Transverse colon (tissue), 4 donors: ENCODE measurements around the gene ZNF407. TPM values are rescaled to one million over a fixed set of nuclear protein-coding genes. Genes with fewer than 3 reads are reported as not detected.

Experiments used
- DNase-seq: peaks from one replicate; pipeline ENCODE4 v3.0.0-alpha.2; 2019
- H3K27ac ChIP-seq, 4 donors: fragments of 200-600 bp; sonication (generic); 2 replicates each; pipeline ENCODE4 v1.5.1; 2016 to 2018; ENCODE audit warnings: inconsistent platforms in 4 of 4
- H3K27me3 ChIP-seq: fragments of 200-600 bp; sonication (generic); 2 replicates; pipeline ENCODE4 v1.5.1; 2017; ENCODE audit warnings: inconsistent platforms
- H3K36me3 ChIP-seq, 4 donors: fragments of 200-600 bp; sonication (generic); 2 replicates each; pipeline ENCODE4 v1.5.1; 2017 to 2019; ENCODE audit warnings: inconsistent platforms in 4 of 4
- H3K4me1 ChIP-seq, 4 donors: fragments of 200-600 bp; sonication (generic); 2 replicates each; pipeline ENCODE4 v1.5.1; 2017 to 2020; ENCODE audit warnings: inconsistent platforms in 4 of 4
- H3K4me3 ChIP-seq, 4 donors: fragments of 200-600 bp; sonication (generic); 1 replicate in 1 of 4; 2 replicates in 3 of 4; pipeline versions ENCODE4 v1.5.1 to v1.6.1; 2017 to 2019; ENCODE audit warnings: inconsistent platforms in 4 of 4
- H3K9me3 ChIP-seq, 2 donors: fragments of 200-600 bp; sonication (generic); 2 replicates each; pipeline ENCODE4 v1.5.1; 2017 to 2019; ENCODE audit warnings: inconsistent platforms in 2 of 2
- CTCF ChIP-seq, 5 experiments: fragments of 200-600 bp in 3 of 5; fragments of 450-650 bp in 2 of 5; sonication (generic) in 3 of 5; IDR thresholded peaks; 1 replicate in 2 of 5; 2 replicates in 3 of 5; pipeline ENCODE4 v1.5.1; 2016 to 2017; ENCODE audit warnings: antibody characterized with exemption in 5 of 5, inconsistent platforms in 3 of 5, mild to moderate bottlenecking in 2 of 5, moderate library complexity in 1 of 5
- EP300 ChIP-seq: sonication (generic); formaldehyde crosslinking; IDR thresholded peaks from one replicate; pipeline ENCODE4 v1.6.1; 2017; ENCODE audit warnings: antibody characterized with exemption, low read depth
- POLR2A ChIP-seq: fragments of 450-650 bp; IDR thresholded peaks from one replicate; pipeline ENCODE4 v1.6.1; 2016; ENCODE audit warnings: antibody characterized with exemption, mild to moderate bottlenecking, moderate library complexity
- POLR2AphosphoS5 ChIP-seq, 3 donors: sonication (generic); formaldehyde crosslinking; IDR thresholded peaks; one replicate each; pipeline ENCODE4 v1.6.1; 2016; ENCODE audit warnings: antibody characterized with exemption in 3 of 3
- WGBS, 2 donors: methylation state at CpG; one replicate each; pipeline ENCODE4 v1.1.5; 2018; ENCODE audit warnings: low coverage in 1 of 2; 5-methylcytosine and 5-hydroxymethylcytosine counted together
- in situ Hi-C, 4 donors: fragments of 200-750 bp; cut with MboI; loops; one replicate each; pipeline versions ENCODE4 v1.15.0 to v1.15.1; 2017; ENCODE audit warnings: low sequenced_read_pairs in 3 of 4, low pct_ligation_motif_present in 1 of 4, low pct_unique_long_range_greater_than_20kb in 1 of 4
- intact Hi-C: fragments of 100-400 bp; cut with DNase I; formaldehyde crosslinking; loops from one replicate; pipeline ENCODE4 v1.15.1; 2023; ENCODE audit warnings: low total_unique reads
- total RNA-seq, 4 donors: library from RNA; depleted of rRNA; stranded (reverse); fragments of >200 nt; gene quantifications; one replicate each; pipeline ENCODE4 v1.1.0, GENCODE V29; 2016

Gene ZNF407
- total RNA-seq, 4 donors from 2014 or later, result 13.5 to 24.1 (median 20.1) TPM

GRCh38 chr18:74679679-74680076, 82.0 kb downstream of the ZNF407 start:
- Histone ChIP-seq H3K4me3 (no peak overlapping the region), H3K9me3 (peaks cover 0 to 9% of the 10 kb centered on the region in 2 donors), H3K27me3 (no peaks in the 10 kb centered on the region), H3K27ac (no peak overlapping the region), H3K36me3 (peaks cover 0 to 10% (median 2%) of the 10 kb centered on the region in 4 donors), H3K4me1 (peaks cover 0 to 5% (median 2%) of the 10 kb centered on the region in 4 donors)
- intact Hi-C loops (no loop called here), in situ Hi-C loops (no loop called here)
- DNase-seq, result no peak
- TF ChIP-seq POLR2A, result no peak
- no peak for TF ChIP-seq CTCF (IDR thresholded peaks at IDR 0.05)
- no peak for TF ChIP-seq EP300
- TF ChIP-seq POLR2AphosphoS5 (IDR thresholded peaks at IDR 0.05), result no peak
- WGBS, 2 donors, result 80 to 86% methylated on average over 2 of the region's 2 CpGs

- H3K27ac ChIP-seq, result no peak overlapping the region
- no peaks in the 10 kb centered on the region for H3K27me3 ChIP-seq
- 89 to 94% methylated on average over 9 to 11 of the region's 11 CpGs for WGBS, 2 donors
- DNase-seq, result no peak
- peaks cover 0 to 4% (median 2%) of the 10 kb centered on the region in 4 donors for H3K36me3 ChIP-seq
- intact Hi-C loops (no loop called here), in situ Hi-C loops (no loop called here)
- no peak for TF ChIP-seq EP300
- H3K4me1 ChIP-seq, result peaks cover 0 to 5% (median 2%) of the 10 kb centered on the region in 4 donors
- H3K9me3 ChIP-seq, result peaks cover 0 to 4% of the 10 kb centered on the region in 2 donors
- H3K4me3 ChIP-seq, result no peak overlapping the region
Observed at GRCh38 chr18:74682141-74682990, 84.7 kb downstream of the ZNF407 start.

GRCh38 chr18:74682991-74683297, 85.3 kb downstream of the ZNF407 start:
- Histone ChIP-seq H3K27ac (no peak overlapping the region), H3K4me3 (no peak overlapping the region), H3K27me3 (no peaks in the 10 kb centered on the region), H3K9me3 (no peaks in the 10 kb centered on the region), H3K4me1 (peaks cover 0 to 5% (median 2%) of the 10 kb centered on the region in 4 donors), H3K36me3 (no peaks in the 10 kb centered on the region)
- 85 to 100% methylated on average over 1 of the region's 1 CpG for WGBS, 2 donors
- intact Hi-C loops (no loop called here), in situ Hi-C loops (no loop called here)
- DNase-seq, result no peak
- TF ChIP-seq CTCF (IDR thresholded peaks at IDR 0.05), result no peak
- TF ChIP-seq POLR2A, result no peak
- TF ChIP-seq EP300, result no peak
- no peak for TF ChIP-seq POLR2AphosphoS5 (IDR thresholded peaks at IDR 0.05)

- TF ChIP-seq POLR2A (no peak), POLR2AphosphoS5 (IDR thresholded peaks at IDR 0.05) (peak in 1 of 3 donors; percentile 26)
- in situ Hi-C loops, result no loop called here
- H3K27ac ChIP-seq, result no peak overlapping the region
Observed at GRCh38 chr18:74683573-74683972, 85.9 kb downstream of the ZNF407 start.

GRCh38 chr18:74689251-74689650, 91.6 kb downstream of the ZNF407 start:
- Histone ChIP-seq H3K27ac (no peak overlapping the region), H3K9me3 (no peaks in the 10 kb centered on the region), H3K27me3 (no peaks in the 10 kb centered on the region), H3K4me3 (no peak overlapping the region), H3K4me1 (no peaks in the 10 kb centered on the region), H3K36me3 (no peaks in the 10 kb centered on the region)
- intact Hi-C loops, result no loop called here
- no peak for DNase-seq
- in situ Hi-C loops, result no loop called here
- WGBS, 2 donors, result 53 to 77% methylated on average over 2 of the region's 2 CpGs
- TF ChIP-seq POLR2AphosphoS5 (IDR thresholded peaks at IDR 0.05) (no peak), POLR2A (no peak)

More at GRCh38 chr18:74683573-74683972, 85.9 kb downstream of the ZNF407 start:
- no peak for DNase-seq
- Histone ChIP-seq H3K4me1 (peaks cover 0 to 5% (median 2%) of the 10 kb centered on the region in 4 donors), H3K36me3 (no peaks in the 10 kb centered on the region), H3K9me3 (no peaks in the 10 kb centered on the region), H3K27me3 (no peaks in the 10 kb centered on the region), H3K4me3 (no peak overlapping the region)
- intact Hi-C loops, result no loop called here
